Measurements from ENCODE around the gene SYTL5.
"Not testable (repeated sequence)": the region's sequence is repeated elsewhere in the genome, so short reads cannot be mapped to it uniquely, and the experiment has no call there.

SYTL5 gene

GRCh38 chrX:38006291-38006690 is at the start of gene SYTL5:
SYTL5 (plus strand) TSS chrX:38006553; CDS start chrX:38033890, 27,337 bp downstream.
- peak; percentile 32 for DNase-seq

GRCh38 chrX:37958525-37959211 is 47.7 kb upstream of the SYTL5 start:
- DNase-seq, result no peak

GRCh38 chrX:37959212-37960021 is 46.9 kb upstream of the SYTL5 start:
- peak; percentile 28 for DNase-seq

- DNase-seq, result no peak
These were observed 45.2 kb upstream of the SYTL5 start for GRCh38 chrX:37961118-37961517.

- DNase-seq, result no peak
These were observed 38.6 kb upstream of the SYTL5 start for GRCh38 chrX:37967714-37968113.

- DNase-seq, result no peak
These were observed 30.9 kb upstream of the SYTL5 start for GRCh38 chrX:37975421-37975820.

GRCh38 chrX:37976153-37976552 is 30.2 kb upstream of the SYTL5 start:
- no peak for DNase-seq

GRCh38 chrX:37984880-37985279 is 21.5 kb upstream of the SYTL5 start:
- no peak for DNase-seq

- no peak for DNase-seq
These were observed 19.5 kb upstream of the SYTL5 start for GRCh38 chrX:37986893-37987292.

- no peak for DNase-seq
These were observed 17.0 kb upstream of the SYTL5 start for GRCh38 chrX:37989304-37989703.

GRCh38 chrX:37991303-37991702 is 15.1 kb upstream of the SYTL5 start:
- DNase-seq, result not testable (repeated sequence)

- DNase-seq, result no peak
These were observed 13.2 kb upstream of the SYTL5 start for GRCh38 chrX:37993176-37993575.

- DNase-seq, result peak; percentile 43
These were observed 12.3 kb upstream of the SYTL5 start for GRCh38 chrX:37993837-37994619.

GRCh38 chrX:37995428-37995827 is 10.9 kb upstream of the SYTL5 start:
- no peak for DNase-seq

- no peak for DNase-seq
These were observed 9.3 kb upstream of the SYTL5 start for GRCh38 chrX:37997096-37997495.

GRCh38 chrX:37998586-37999262 is 7.6 kb upstream of the SYTL5 start:
- DNase-seq, result peak; percentile 42

- DNase-seq, result no peak
These were observed 5.6 kb upstream of the SYTL5 start for GRCh38 chrX:38000706-38001105.

GRCh38 chrX:38004046-38004445 is 2.3 kb upstream of the SYTL5 start:
- no peak for DNase-seq

- DNase-seq, result no peak
These were observed 425 bp downstream of the SYTL5 start for GRCh38 chrX:38006778-38007177.

- peak; percentile 13 for DNase-seq
These were observed 2.3 kb downstream of the SYTL5 start for GRCh38 chrX:38008658-38009057.

GRCh38 chrX:38009641-38010040 is 3.3 kb downstream of the SYTL5 start:
- no peak for DNase-seq

GRCh38 chrX:38018766-38019425 is 12.5 kb downstream of the SYTL5 start:
- no peak for DNase-seq
